HG02840 (cell line): ENCODE results near the gene TMEFF1.
"Not testable (repeated sequence)": the region's sequence is repeated elsewhere in the genome, so short reads cannot be mapped to it uniquely, and the experiment has no call there.

Experiments
- ATAC-seq: cut with Tn5 transposase; IDR thresholded peaks from one replicate; pipeline ENCODE4 v1.9.1; 2021; ENCODE audit warnings: mild to moderate bottlenecking, moderate library complexity, moderate number of reproducible peaks; ENCODE audit not compliant: unreplicated experiment, low FRiP score

TMEFF1 gene

DNA sequence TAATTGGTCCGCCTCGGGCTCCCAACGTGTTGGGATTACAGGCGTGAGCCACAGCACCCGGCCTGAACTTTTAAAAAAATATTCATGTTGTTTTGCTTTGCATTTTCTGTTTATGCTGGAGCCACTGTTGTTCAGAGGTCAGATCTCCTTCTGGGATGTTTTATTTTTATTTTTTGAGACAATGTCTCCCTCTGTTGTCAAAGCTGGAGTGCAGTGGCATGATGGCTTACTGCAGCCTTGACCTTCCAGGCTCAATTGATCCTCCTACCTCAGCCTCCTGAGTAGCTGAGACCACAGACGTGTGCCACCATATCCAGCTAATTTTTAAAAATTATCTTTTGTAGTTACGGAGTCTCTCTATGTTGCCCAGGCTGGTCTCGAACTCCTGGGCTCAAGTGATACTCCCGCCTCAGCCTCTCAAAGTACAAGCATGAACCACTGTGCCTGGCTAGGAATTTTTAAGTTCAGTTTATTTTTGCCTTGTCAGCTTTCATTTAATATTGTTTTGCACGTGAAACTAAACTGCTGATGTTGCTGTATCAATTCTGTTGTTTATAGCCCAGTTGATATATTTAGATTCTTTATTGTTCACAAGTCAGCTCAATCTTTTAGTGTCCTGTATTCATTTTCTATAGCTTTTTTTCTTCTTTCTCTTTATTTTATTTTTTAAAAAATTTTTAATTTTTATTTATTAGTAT lies 13.7 kb downstream of the TMEFF1 start:
- no peak for ATAC-seq

DNA sequence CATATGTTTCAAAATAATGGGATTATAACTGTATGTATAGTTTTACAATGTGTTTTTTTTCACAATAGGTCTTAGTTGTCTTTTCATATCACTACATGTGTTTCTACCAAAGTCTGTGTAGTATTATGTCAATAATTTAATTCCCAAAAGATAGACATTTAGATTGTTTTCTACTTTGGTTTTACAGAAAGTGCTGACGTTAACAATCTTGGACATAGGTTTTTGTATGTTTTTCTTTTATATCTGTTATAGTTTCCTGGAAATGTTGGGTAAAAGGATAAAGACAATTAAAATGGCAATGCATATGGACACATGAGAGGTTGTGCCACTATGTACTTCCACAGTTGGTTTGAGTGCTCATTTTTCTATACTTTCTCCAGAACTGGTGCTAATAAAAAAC lies 15.2 kb downstream of the TMEFF1 start:
- no peak for ATAC-seq

DNA sequence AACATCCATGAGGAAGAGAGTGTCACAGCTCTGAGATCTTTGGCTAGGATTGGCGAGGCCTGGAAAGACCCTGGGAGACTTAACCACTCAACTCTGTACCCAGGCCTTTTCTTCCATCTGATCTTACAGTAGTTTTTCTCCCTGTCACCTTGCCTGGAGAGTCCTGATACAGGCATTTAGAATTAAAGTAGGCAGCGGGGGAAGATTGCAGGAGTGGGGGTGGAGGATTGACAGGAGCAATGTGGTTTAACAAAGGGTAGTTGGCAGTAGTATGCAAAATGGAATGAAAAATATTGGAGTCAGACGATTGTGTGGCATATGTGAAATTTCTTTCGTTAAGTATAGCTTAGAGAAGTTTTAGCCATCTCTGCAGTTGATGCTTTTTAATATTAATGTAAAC lies 16.9 kb downstream of the TMEFF1 start:
- ATAC-seq = no peak

DNA sequence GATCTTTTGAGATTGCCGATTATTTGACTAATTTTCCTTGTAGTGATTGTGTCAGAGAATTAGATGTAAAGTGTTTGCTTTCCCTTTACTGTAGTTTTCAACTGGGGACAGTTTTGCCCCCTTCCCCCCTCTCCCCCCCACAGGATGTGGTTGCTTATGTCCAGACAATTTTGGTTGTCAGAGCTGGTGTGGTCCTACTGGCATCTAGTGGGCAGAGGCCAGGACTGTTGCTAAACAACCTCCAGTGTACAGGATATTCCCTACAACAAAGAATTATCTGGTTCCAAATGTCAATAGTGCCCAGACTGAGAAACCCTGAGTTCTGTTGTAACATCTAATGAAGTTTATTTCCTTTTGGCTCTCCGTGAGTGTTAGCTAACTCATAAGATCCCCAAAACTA lies 20.0 kb downstream of the TMEFF1 start:
- no peak for ATAC-seq

DNA sequence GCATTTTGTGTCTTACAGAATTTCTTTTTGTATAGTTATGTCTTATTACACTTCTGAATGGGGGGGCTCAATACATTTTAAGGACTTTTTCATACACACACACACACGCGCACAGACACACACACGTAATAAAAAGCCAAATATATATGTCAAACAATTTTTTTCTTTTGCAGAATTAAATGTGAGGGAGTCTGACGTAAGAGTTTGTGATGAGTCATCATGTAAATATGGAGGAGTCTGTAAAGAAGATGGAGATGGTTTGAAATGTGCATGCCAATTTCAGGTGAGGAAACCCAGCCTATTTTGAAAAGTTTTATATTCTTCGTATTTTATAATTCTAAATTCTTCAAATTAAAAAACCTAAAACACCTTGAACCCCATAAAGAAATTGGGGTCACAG lies 25.6 kb downstream of the TMEFF1 start:
- ATAC-seq = no peak

DNA sequence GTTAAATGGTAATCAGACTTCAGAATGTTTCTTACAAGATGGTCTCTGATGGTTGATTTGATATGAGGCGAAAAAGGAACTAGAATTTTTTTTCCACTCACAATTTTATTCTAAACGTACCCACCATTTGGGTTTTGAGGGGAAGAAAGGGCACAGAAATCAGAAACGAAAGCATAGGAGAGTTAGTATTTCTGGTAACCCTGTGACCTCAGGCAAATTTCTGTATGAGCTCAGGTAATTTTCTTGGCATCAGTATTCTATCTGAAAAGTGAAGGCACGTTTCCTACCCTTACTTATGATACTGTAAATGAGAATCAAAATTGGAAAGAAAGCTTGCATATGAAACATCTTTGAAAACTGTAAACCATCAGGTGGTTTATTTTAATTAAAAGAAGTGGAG lies 26.5 kb downstream of the TMEFF1 start:
- ATAC-seq = no peak

DNA sequence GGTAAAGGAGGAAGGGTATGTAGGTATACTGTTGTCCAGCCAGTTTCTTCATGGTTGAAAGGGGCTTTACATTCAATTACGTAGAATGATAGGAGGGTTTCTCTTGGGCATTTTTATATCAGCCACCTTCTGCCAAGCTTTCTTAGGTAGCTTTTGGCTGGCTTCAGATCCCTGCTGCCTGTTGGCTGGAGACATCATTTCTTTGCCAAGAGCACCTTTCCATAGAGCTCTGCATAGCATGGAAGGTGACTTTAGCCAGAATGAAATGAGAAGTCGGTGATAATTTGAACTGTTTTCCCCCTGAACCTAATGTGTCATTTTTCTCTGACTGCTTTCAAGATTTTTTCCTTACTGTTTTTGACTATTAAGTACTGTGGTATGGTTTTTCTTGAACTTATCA lies 26.9 kb downstream of the TMEFF1 start:
- no peak for ATAC-seq

DNA sequence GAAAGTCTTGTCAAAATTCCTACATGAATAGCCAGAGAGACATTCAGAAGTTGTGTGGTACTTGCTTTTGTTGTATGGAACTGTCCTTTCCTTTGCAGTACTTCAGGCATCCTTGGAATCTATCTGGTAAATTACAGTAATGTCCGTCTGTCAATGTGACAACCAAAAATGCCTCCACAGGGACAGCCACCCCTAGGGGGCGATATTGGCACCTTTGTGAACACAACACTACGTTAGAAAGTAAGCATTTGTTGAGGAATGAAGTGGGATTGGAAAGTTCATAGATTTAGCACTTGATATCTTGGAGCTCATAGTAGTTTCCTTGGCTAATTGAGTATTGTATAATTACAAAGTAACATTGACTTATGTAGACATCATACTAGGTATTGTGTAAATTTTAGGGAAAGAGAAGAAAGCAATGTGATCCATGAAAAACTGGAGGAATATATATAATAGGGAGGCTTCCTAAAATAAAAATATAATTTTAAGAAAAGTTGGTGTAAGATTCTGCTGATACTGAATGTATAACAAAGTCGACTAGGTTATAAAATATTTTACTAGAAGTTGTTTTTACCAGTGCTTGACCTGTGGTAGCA lies 32.7 kb downstream of the TMEFF1 start:
- no peak for ATAC-seq

DNA sequence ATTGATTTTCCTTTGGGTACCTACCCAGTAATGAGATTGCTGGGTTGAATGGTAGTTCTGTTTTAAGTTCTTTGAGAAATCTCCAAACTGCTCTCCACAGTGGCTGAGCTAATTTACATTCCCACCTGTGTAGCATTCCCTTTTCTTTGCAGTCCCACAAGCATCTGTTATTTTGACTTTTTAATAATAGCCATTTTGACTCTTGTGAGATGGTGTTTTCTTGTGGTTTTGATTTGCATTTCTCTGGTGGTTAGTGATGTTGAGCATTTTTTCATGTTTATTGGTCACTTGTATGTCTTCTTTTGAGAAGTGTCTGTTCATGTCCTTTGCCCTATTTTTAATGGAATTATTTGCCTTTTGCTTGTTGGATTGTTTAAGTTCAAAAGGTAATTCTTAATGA lies 34.4 kb downstream of the TMEFF1 start:
- not testable (repeated sequence) for ATAC-seq

DNA sequence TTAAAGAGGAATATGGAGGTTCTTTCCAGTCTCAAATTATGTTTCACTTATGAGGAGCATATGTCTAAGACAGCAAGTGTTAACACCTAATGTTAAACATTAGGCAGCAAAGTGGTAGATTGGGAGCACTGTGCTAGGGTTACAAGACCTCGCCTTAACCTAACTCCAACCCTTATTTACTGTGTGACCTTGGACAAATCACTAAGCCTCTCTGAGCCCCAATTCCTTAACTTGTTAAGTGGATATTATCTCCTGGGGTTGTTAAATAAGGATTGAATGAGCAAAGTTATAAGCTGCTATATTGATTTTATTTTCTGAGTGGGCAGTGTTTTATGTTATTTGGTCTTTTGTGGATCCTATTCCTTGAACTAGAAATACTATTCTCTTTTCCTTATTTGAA lies 38.3 kb downstream of the TMEFF1 start:
- ATAC-seq = no peak

DNA sequence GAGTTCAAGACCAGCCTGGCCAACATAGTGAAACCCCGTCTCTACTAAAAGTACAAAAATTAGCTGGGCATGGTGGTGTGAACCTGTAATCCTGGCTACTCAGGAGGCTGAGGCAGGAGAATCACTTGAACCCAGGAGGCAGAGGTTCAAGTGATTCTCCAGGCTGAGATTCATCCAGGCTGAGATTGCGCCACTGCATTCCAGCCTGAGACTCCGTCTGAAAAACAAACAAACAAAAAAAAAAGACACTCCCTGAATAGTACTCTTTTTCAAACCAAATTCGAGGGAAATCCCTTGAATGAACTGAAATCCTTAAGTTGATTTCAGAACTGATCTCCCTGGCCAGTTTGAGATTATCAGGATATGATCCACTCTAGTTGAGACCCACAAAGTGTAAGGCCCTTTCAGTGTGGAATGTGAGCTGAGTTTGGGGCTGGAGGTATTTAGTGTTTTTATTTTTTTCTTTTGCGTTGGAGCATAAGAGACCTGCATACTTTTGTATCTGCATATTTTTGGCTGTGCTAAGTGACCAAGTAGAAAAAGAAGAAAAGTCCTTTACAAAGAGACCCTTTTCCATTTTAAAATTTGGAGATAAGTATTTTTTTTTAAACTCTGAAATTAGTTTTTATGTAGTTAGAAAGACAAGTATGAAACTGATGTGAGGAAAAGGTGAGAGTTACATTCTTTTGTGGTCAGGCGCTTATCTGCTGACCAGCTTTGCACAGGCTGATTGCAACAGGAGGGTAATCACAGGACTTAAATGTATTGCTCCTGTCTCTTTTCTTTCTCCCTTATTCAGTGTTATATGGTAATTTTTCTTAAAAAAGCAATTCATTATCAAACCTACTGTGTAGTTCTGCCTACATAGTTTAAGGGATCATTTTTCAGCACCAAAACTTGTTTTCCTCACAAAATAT lies 42.9 kb downstream of the TMEFF1 start:
- ATAC-seq = no peak

DNA sequence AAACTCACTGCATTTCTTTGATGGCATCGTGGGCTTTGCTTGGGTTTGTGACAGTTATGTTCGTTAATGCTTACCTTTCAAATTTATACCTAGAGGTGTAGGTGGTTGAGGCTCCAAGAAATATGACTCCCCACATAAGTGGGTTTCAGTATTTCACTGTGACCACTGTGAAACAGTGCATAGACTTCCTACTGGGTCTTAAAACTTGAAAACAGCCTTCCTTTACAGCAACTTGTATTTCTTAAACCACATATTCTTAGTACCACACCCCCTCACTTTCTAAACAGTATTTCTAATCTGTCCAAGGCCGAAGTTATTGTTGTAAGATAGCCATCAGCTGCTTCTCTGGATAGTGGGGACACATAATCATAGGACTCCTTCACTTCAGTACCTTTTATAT lies 48.3 kb downstream of the TMEFF1 start:
- ATAC-seq = no peak

DNA sequence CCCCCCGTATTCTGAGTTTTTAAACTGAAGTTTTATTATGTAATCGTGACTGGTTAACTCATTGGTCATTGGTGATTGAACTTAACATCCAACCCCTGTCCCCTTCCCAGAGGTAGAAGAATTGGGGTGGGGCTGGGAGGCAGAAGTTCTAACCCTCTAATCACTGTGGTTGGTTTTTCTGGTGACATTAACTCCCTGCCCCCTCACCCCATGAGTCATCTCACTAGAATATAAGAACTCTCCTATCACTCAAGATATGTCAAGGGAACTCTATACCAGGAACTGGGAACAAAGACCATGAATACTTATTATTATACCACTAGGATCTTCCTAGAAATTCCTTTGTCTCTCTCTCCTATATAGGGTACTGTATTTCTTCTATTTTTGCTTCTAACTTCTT lies 52.6 kb downstream of the TMEFF1 start:
- no peak for ATAC-seq

DNA sequence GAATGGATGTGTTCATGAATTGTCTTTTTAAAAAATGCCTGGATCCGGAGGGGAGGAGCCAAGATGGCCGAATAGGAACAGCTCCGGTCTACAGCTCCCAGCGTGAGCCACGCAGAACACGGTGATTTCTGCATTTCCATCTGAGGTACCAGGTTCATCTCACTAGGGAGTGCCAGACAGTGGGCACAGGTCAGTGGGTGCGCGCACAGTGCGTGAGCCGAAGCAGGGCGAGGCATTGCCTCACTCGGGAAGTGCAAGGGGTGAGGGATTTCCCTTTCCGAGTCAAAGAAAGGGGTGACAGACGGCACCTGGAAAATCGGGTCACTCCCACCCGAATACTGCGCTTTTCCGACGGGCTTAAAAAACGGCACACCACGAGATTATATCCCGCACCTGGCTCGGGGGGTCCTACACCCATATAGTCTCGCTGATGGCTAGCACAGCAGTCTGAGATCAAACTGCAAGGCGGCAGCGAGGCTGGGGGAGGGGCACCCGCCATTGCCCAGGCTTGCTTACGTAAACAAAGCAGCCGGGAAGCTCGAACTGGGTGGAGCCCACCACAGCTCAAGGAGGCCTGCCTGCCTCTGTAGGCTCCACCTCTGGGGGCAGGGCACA lies 54.3 kb downstream of the TMEFF1 start:
- not testable (repeated sequence) for ATAC-seq

DNA sequence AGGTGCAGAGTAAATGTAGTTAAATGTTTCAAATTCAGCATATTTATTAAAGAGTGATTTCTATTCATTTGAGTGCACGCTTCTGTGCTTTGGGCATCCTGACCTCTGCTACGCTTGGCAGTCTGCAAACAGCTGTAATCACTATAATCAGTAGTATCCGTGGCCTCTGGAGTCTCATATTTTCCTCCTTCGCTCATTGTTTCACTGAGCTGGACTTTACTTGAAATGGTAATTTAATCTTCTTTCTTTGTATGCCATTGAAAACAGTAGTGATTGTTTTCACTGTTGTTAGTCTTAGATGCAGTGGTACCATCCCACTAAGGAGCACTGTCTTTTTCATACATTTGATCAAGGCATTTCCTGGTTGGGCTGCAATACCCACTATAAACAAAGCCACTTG lies 61.5 kb downstream of the TMEFF1 start:
- ATAC-seq = no peak

DNA sequence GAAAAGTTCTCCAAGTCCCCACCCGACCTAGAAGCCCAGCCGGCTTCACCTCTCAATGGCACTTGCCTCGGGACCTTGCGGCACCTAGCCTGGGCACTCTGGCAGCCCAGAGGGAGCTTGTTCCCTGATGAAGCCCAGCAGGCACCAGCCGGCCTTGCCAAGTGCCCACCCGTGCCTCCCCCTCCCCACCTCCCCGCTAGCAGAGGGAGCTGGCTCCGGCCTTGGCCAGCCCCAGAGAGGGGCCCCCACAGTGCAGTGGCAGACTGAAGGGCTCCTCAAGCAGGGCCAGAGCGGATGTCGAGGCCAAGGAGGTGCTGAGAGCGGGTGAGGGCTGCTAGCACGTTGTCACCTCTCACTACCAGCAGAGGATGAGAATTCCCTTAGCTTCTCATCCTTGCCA lies 67.4 kb downstream of the TMEFF1 start:
- ATAC-seq = no peak

DNA sequence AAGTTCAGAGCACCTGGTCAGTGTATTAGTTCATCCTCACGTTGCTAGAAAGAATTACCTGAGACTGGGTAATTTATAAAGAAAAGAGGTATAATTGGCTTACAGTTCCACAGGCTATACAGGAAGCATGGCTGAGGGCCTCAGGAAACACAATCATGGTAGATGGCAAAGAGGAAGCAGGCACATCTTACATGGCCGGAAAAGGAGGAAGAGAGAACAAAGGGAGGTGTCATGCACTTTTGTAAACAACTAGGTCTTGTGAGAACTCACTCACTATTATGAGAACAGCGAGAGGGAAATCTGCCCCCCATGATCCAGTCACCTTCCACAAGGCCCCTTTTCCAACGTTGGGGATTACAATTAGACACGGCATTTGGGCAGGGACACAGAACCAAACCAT lies 76.1 kb downstream of the TMEFF1 start:
- ATAC-seq = no peak

DNA sequence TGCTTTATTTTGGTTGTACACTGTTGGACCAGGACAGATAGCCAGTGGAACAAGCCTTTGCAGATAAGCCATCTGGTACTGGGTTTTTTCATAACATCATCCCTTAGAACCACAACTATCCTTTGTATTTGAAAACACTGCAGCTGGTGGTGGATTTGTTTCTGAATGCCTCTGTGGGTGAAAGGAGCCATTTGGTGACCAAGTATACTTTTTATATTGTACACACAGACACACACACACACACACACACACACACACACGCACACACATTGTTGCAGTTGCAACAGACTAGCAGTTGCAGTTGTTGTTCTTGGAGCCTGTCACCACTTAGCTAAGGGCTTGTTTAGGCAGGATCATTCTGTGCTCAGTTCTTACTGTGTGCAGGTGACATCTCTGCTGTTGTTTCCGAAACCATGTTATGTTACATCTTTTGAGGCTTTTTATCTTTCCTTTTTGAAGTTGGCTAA lies 82.0 kb downstream of the TMEFF1 start:
- ATAC-seq = no peak

DNA sequence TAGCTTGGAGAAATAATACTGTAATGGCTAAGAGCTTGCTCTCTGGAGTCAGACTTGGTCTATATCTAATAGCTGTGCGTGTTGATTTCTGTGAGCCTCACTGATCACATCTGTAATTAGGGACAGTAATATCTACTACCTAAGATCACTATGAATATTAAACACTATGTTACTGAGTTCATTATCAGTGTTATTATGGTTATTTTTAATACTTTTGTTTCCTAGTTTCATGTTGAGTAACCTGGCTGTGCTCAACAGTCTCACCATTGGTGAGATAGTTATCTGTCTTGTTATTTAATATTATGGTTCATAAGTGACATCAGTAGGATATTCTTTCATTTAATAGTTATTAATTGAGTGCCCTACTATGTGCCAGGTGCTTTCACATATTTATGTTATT lies 82.5 kb downstream of the TMEFF1 start:
- ATAC-seq = no peak

DNA sequence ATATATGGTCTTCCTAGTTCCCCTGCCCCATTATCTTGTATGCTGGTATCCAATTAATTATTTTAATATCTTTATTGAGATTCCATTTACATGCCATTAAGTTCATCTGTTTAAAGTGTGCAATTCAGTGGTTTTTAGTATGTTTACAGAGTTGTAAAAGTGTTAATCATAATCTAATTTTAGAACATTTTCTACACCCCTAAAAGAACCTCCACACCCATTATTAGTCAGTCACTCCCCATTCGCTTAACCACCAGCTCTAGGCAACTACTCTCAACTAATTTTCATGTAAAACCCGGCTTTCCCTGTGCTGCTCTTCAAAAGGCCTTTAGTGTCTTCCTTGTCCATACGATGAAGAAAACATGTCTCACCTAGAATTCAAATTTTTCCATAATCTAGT lies 84.1 kb downstream of the TMEFF1 start:
- no peak for ATAC-seq

DNA sequence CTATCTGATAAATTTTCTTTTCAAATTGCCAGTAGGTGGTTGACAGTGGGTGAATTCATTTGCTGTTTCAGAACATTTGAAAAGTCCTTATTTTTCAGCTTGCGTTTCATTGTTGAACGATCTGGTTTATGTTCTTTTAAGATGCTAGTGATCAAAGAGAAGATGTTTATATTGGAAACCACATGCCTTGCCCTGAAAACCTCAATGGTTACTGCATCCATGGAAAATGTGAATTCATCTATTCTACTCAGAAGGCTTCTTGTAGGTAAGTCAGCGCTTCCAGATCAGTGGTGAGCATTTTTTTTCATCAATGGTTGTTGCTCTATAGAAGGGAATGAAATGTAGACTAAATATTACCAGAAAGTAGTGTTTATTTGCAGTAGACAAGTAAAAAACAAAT lies 88.3 kb downstream of the TMEFF1 start:
- no peak for ATAC-seq
